Spleen (tissue), 7 donors: ENCODE data around the gene PHACTR1.

Source experiments
- CTCF ChIP-seq, 11 experiments: fragments of 200-600 bp in 7 of 11; fragments of 450-650 bp in 4 of 11; sonication (generic) in 4 of 11; IDR thresholded peaks in 8 of 11; conservative IDR thresholded peaks in 3 of 11; 1 replicate in 7 of 11; 2 replicates in 4 of 11; pipeline versions ENCODE4 v1.4.0 to v1.8.0; 2016 to 2021; ENCODE audit warnings: antibody characterized with exemption in 11 of 11, inconsistent platforms in 4 of 11, mild to moderate bottlenecking in 1 of 11
- POLR2A ChIP-seq, 3 donors: fragments of 450-650 bp; IDR thresholded peaks; one replicate each; pipeline ENCODE4 v1.5.1; 2017; ENCODE audit warnings: antibody characterized with exemption in 3 of 3, mild to moderate bottlenecking in 1 of 3
- POLR2AphosphoS5 ChIP-seq, 3 donors: sonication (generic); formaldehyde crosslinking; IDR thresholded peaks; one replicate each; pipeline ENCODE4 v1.5.1; 2017; ENCODE audit warnings: antibody characterized with exemption in 3 of 3
- donor health status: DM: no; HTN: no; CAD: no; lungs with moderate emphysema.
- donor health status: DM: no; HTN: no; CAD: no.
- donor health status: DM: no; HTN: no; CAD: no.

GRCh38 chr6:13105139-13105538, 388.6 kb downstream of the PHACTR1 start:
- TF ChIP-seq CTCF (IDR thresholded peaks at IDR 0.05 in 8 of 11, conservative IDR thresholded peaks at IDR 0.05 in 3 of 11) (no peak), POLR2A (IDR thresholded peaks at IDR 0.05) (no peak), POLR2AphosphoS5 (IDR thresholded peaks at IDR 0.05) (no peak)
